NCI-H226 (cell line): ENCODE results near the gene FUT7.
A peak's percentile ranks its signal among the peaks of the same experiment; 100 is the strongest.
"Not testable (repeated sequence)": the region's sequence is repeated elsewhere in the genome, so short reads cannot be mapped to it uniquely, and the experiment has no call there.

Experiments
- DNase-seq: peaks from one replicate; pipeline ENCODE4 v3.0.0-alpha.2; 2015

FUT7 gene

GRCh38 chr9:137048655-137049543 lies 17.0 kb upstream of the FUT7 start:
- DNase-seq: no peak

GRCh38 chr9:137046088-137046787 lies 14.3 kb upstream of the FUT7 start, which contains the start of gene NPDC1:
Gene NPDC1, minus strand, starts transcription at chr9:137046177. Its CDS starts 188 bp downstream, at chr9:137045989.
- DNase-seq: peak; percentile 55

- no peak for DNase-seq
Observed at GRCh38 chr9:137045294-137046087, 13.6 kb upstream of the FUT7 start.

DNA sequence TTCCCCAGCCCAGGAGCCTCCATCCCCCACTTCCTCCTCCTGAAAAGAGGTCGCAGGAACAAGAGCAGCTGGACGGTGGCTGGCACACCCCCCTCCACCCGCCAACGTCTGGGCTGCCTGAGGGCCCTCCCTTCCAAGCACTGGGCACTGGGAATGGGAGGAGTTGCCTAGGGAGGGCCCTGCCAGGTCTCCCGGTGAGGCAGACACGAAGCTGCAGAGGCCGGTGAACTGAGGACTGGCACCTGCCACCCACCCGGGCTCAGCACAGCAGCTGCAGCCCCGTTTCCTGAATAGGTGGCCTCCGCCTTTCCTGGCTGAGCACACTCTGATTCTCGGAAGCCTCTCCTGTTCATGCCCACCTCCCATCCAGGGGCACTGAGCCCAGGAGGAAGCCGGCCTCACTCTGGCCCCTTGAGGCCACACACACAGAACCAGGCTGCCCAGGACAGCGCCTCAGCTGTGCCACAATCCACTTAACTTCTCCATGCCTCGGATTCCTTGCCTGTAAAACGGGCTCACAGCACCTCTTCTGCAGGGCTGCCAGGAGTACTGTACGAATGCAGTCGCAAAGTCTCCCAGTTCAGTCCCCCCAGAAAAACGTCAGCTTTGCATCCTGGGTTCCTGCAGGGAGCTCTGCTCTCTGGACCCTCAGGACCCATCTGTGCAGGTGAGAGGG lies 12.8 kb upstream of the FUT7 start:
- DNase-seq: no peak

GRCh38 chr9:137044037-137044436 lies 12.1 kb upstream of the FUT7 start:
- DNase-seq: no peak

- DNase-seq: no peak
Observed at GRCh38 chr9:137042751-137043727, 11.2 kb upstream of the FUT7 start.

DNA sequence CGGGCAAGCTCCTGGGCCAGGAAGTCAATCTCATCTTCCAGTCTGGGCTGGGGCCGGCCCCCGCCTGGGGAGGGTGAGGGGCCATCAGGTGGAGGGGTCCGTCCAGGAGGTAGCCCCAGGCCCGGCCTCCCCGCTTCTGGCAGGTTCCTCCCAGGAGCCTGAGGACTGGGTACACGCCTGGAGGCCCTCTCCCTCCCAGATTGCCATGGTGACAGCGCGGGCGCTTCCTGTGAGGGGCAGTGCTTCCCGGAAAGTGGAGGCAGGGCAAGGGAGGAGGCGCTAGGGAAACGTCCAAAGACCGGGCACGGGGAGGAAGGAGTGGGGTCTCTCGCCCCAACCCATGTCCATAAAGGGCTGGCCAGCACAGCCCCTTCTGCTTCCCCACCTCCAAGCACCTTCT lies 9.2 kb upstream of the FUT7 start:
- no peak for DNase-seq

- no peak for DNase-seq
Observed at GRCh38 chr9:137040568-137040967, 8.7 kb upstream of the FUT7 start.

- no peak for DNase-seq
Observed at GRCh38 chr9:137039611-137040366, 7.9 kb upstream of the FUT7 start.

- no peak for DNase-seq
Observed at GRCh38 chr9:137038916-137039315, 7.0 kb upstream of the FUT7 start.

GRCh38 chr9:137037483-137037882 lies 5.6 kb upstream of the FUT7 start:
- no peak for DNase-seq

- no peak for DNase-seq
Observed at GRCh38 chr9:137037035-137037434, 5.1 kb upstream of the FUT7 start.

DNA sequence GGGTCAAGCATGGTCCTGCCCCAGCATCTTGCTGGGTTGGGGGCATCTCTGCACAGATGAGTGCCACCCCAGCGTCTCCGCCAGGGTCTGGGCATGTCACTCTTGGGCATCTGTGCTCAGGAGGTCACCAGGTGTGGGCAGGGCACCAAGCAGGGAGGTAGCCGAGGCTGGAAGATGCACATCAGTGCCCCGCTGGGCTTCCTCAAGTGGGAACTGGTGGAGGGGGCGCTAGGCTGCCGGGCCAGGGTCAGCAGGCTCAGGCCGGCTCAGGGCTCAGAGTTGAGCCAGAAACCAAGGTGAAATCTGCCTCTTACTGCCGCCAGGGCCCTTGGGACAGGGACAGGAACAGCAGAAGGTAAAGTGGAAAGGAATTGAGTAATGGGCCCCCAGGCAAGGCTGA lies 4.0 kb upstream of the FUT7 start:
- DNase-seq: no peak

DNA sequence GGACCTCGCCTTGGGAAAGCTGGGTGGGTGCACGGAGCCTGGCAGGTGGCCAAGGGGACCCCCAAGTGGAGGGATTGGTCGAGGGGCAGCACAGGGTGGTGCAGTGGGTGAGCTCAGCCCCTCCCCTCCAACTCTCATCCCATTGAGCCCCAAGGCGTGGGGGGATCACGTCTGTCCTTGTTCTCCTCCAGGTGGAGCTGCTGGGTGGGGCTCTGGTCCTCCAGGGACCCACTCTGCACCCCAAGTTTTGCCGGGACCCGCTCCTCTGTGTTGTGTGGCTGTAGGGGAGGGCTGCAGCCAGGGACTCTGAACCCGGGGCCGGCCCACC lies 3.6 kb upstream of the FUT7 start:
- DNase-seq: no peak

GRCh38 chr9:137034709-137035506 lies 3.0 kb upstream of the FUT7 start:
- peak; percentile 57 for DNase-seq

DNA sequence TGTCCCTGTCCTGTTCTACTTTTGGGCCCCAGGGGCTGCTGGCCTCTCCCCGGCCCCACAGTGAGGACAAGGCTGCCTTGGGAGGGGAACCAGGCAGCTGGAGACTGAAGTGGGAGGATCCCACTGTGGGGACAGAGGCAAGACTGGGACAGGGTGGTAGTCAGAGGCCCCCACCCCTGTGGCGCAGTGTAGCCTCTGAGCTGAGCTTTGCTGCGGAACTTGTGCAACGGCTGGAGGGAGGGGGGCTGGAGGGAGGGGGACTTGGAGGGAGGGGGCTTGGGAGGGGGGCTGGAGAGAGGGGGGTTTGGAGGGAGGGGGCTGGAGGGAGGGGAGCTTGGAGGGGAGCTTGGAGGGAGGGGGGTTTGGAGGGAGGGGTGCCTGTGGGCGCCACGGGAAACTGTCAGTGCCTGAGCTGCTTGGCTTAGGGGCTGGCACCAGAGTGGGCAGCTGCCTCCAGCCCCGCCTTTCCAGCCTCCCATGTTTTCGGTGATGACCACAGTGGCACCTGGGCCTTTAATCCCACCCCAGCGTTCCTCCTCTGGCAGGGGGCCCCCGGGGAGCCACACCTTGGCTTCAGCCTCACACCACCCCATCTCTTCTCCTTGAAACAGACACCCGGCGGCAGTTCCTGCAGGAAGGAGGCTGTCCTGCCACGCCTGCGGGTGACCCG lies 2.3 kb upstream of the FUT7 start:
- no peak for DNase-seq

DNA sequence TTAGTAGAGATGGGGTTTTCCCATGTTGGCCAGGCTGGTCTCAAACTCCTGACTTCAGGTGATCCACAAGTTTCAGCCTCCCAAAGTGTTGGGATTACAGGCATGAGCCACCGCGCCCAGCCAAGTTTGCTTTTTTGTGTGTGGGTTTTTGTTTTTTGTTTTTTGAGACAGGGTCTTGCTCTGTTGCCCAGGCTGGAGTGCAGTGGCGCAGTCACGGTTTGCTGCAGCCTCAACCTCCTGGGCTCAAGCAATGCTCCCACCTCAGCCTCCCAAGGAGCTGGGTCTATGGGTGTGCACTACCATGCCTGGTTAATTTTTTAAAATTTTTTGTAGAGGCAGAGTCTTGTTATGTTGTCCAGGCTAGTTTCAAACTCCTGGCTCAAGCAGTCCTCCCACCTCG lies 1.6 kb upstream of the FUT7 start:
- DNase-seq: not testable (repeated sequence)

DNA sequence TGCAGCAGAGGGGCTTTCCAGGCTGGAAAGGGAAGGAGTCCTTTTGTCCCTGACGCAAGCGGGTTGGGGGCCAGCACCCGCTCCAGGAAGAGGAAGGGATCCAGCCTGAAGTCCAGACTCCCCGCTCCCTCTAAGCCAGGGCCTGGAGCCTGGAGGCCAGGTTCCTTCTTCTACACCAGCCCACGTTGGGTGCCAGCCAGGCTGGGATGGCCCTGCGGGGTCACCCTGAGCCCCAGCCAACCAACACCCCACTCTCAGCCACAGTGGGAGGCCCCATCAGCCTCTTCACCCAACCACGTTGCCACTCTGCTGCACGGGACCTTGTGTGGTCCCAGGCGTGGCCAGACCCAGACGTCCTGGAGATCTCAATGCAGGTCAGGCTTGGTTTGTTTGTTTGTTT lies 970 bp upstream of the FUT7 start:
- no peak for DNase-seq
